ENCODE measurements around the gene UCMA. TPM values are rescaled to one million over a fixed set of nuclear protein-coding genes. Genes with fewer than 3 reads are reported as not detected.

Gene UCMA
- total and polyA plus RNA-seq, 2 donors from 2014 or later, result not detected

Other genes starting within 250 kb of the UCMA start
- gene CCDC3, start 232.7 kb downstream of the UCMA start, total RNA-seq, result 33.5 TPM
- gene CCDC3, start 232.7 kb downstream of the UCMA start, polyA plus RNA-seq (ENCODE audit: insufficient read depth, low read depth, low replicate concordance), result 9.7 TPM
- gene OPTN, start 134.2 kb downstream of the UCMA start, total RNA-seq, result 55.0 TPM
- gene OPTN, start 134.2 kb downstream of the UCMA start, polyA plus RNA-seq (ENCODE audit: insufficient read depth, low read depth, low replicate concordance), result 76.9 TPM
- 0.50 TPM for gene MCM10, start 72.8 kb downstream of the UCMA start, total RNA-seq
- not detected for gene MCM10, start 72.8 kb downstream of the UCMA start, polyA plus RNA-seq (ENCODE audit: insufficient read depth, low read depth, low replicate concordance)
- gene PHYH, start 65.7 kb upstream of the UCMA start, total RNA-seq, result 45.8 TPM
- 166 TPM for gene PHYH, start 65.7 kb upstream of the UCMA start, polyA plus RNA-seq (ENCODE audit: insufficient read depth, low read depth, low replicate concordance)
- gene SEPHS1, start 113.9 kb upstream of the UCMA start, total RNA-seq, result 53.5 TPM
- gene SEPHS1, start 113.9 kb upstream of the UCMA start, polyA plus RNA-seq (ENCODE audit: insufficient read depth, low read depth, low replicate concordance), result 48.8 TPM

Data from kidney (tissue), 2 donors.